Superior temporal gyrus (tissue), 1 donor: ENCODE data around the gene STK16.
"Not testable (repeated sequence)": the region's sequence is repeated elsewhere in the genome, so short reads cannot be mapped to it uniquely, and the experiment has no call there.

Source experiments
- DNase-seq: peaks from one replicate; pipeline ENCODE4 v3.0.0-alpha.2; 2016; ENCODE audit errors: extremely low spot score

The STK16 gene

GRCh38 chr2:219243291-219243761 lies 2.0 kb upstream of the STK16 start:
- DNase-seq, result no peak

GRCh38 chr2:219244789-219245147 lies 511 bp upstream of the STK16 start:
- no peak for DNase-seq

GRCh38 chr2:219245899-219246230 lies 586 bp downstream of the STK16 start:
- DNase-seq, result no peak

GRCh38 chr2:219246559-219246958 lies 1.3 kb downstream of the STK16 start:
- no peak for DNase-seq

GRCh38 chr2:219247678-219248642 lies 2.7 kb downstream of the STK16 start:
- DNase-seq, result no peak

- no peak for DNase-seq
Observed at GRCh38 chr2:219248845-219249202, 3.5 kb downstream of the STK16 start.

GRCh38 chr2:219249203-219249980 lies 4.1 kb downstream of the STK16 start:
- DNase-seq, result peak; percentile 68

- no peak for DNase-seq
Observed at GRCh38 chr2:219250049-219250781, 4.9 kb downstream of the STK16 start.

GRCh38 chr2:219251656-219252055 lies 6.4 kb downstream of the STK16 start:
- DNase-seq, result no peak

- DNase-seq, result no peak
Observed at GRCh38 chr2:219252084-219252483, 6.8 kb downstream of the STK16 start.

GRCh38 chr2:219252570-219252899 lies 7.3 kb downstream of the STK16 start:
- no peak for DNase-seq

GRCh38 chr2:219252900-219253752 lies 7.8 kb downstream of the STK16 start, which contains the start of gene TUBA4B:
Gene TUBA4B, plus strand, starts transcription at chr2:219253243. Its CDS starts 165 bp downstream, at chr2:219253408.
- no peak for DNase-seq

- DNase-seq, result peak; percentile 82
Observed at GRCh38 chr2:219253753-219254589, 8.7 kb downstream of the STK16 start, which contains the start of gene TUBA4A. Gene TUBA4A, minus strand, starts transcription at chr2:219253918. Its CDS starts 60 bp downstream, at chr2:219253858.

- peak; percentile 18 for DNase-seq
Observed at GRCh38 chr2:219254590-219255201, 9.4 kb downstream of the STK16 start.

GRCh38 chr2:219258942-219259341 lies 13.7 kb downstream of the STK16 start:
- not testable (repeated sequence) for DNase-seq

- peak; percentile 33 for DNase-seq
Observed at GRCh38 chr2:219261024-219261855, 16.0 kb downstream of the STK16 start.

GRCh38 chr2:219266232-219266631 lies 21.0 kb downstream of the STK16 start:
- no peak for DNase-seq

- DNase-seq, result no peak
Observed at GRCh38 chr2:219266886-219267285, 21.6 kb downstream of the STK16 start.

- no peak for DNase-seq
Observed at GRCh38 chr2:219268294-219268693, 23.0 kb downstream of the STK16 start.
